Measurements from ENCODE around the gene SMCO1.
"Not testable (repeated sequence)": the region's sequence is repeated elsewhere in the genome, so short reads cannot be mapped to it uniquely, and the experiment has no call there.

Gene SMCO1

GRCh38 chr3:196521291-196521690 lies 6.1 kb upstream of the SMCO1 start:
- not testable (repeated sequence) for DNase-seq (ENCODE audit: low read depth)

- DNase-seq (ENCODE audit: low read depth): no peak
Measured at GRCh38 chr3:196519718-196520082, 4.6 kb upstream of the SMCO1 start.

- DNase-seq (ENCODE audit: low read depth): no peak
Measured at GRCh38 chr3:196518966-196519717, 4.0 kb upstream of the SMCO1 start.

- DNase-seq (ENCODE audit: low read depth): no peak
Measured at GRCh38 chr3:196517919-196518318, 2.8 kb upstream of the SMCO1 start.

GRCh38 chr3:196517162-196517800 lies 2.1 kb upstream of the SMCO1 start:
- no peak for DNase-seq (ENCODE audit: low read depth)

- DNase-seq (ENCODE audit: low read depth): no peak
Measured at GRCh38 chr3:196514350-196514716, 813 bp downstream of the SMCO1 start.

GRCh38 chr3:196513697-196514349 lies 1.3 kb downstream of the SMCO1 start:
- no peak for DNase-seq (ENCODE audit: low read depth)

- not testable (repeated sequence) for DNase-seq (ENCODE audit: low read depth)
Measured at GRCh38 chr3:196511646-196512425, 3.3 kb downstream of the SMCO1 start.

- not testable (repeated sequence) for DNase-seq (ENCODE audit: low read depth)
Measured at GRCh38 chr3:196511108-196511507, 4.0 kb downstream of the SMCO1 start.

GRCh38 chr3:196506687-196507086 lies 8.5 kb downstream of the SMCO1 start:
- DNase-seq (ENCODE audit: low read depth): no peak

GRCh38 chr3:196504556-196504955 lies 10.6 kb downstream of the SMCO1 start:
- DNase-seq (ENCODE audit: low read depth): no peak

- DNase-seq (ENCODE audit: low read depth): not testable (repeated sequence)
Measured at GRCh38 chr3:196504077-196504398, 11.1 kb downstream of the SMCO1 start.

GRCh38 chr3:196503196-196504076 lies 11.7 kb downstream of the SMCO1 start, which contains the start of gene RNF168:
RNF168 (minus strand) TSS chr3:196503768; CDS start chr3:196503173, 595 bp downstream.
- DNase-seq (ENCODE audit: low read depth): peak; percentile 85

GRCh38 chr3:196502775-196503195 lies 12.4 kb downstream of the SMCO1 start:
- peak; percentile 43 for DNase-seq (ENCODE audit: low read depth)

GRCh38 chr3:196501316-196502044 lies 13.7 kb downstream of the SMCO1 start:
- no peak for DNase-seq (ENCODE audit: low read depth)

- DNase-seq (ENCODE audit: low read depth): no peak
Measured at GRCh38 chr3:196499807-196500524, 15.2 kb downstream of the SMCO1 start.

- no peak for DNase-seq (ENCODE audit: low read depth)
Measured at GRCh38 chr3:196499061-196499460, 16.1 kb downstream of the SMCO1 start.

GRCh38 chr3:196498297-196498696 lies 16.8 kb downstream of the SMCO1 start:
- DNase-seq (ENCODE audit: low read depth): no peak

GRCh38 chr3:196496183-196496582 lies 19.0 kb downstream of the SMCO1 start:
- DNase-seq (ENCODE audit: low read depth): no peak

- DNase-seq (ENCODE audit: low read depth): no peak
Measured at GRCh38 chr3:196493292-196493691, 21.9 kb downstream of the SMCO1 start.
